GM11168 (cell line): Measurements from ENCODE around the gene MGAT5.
"Not testable (repeated sequence)": the region's sequence is repeated elsewhere in the genome, so short reads cannot be mapped to it uniquely, and the experiment has no call there.

Experiments
- in situ Hi-C: fragments of 300-500 bp; cut with MboI; formaldehyde crosslinking; loops from one replicate; pipeline ENCODE4 v1.12.0; 2022; ENCODE audit warnings: low sequenced_read_pairs; ENCODE audit not compliant: unreplicated experiment

The MGAT5 gene

DNA sequence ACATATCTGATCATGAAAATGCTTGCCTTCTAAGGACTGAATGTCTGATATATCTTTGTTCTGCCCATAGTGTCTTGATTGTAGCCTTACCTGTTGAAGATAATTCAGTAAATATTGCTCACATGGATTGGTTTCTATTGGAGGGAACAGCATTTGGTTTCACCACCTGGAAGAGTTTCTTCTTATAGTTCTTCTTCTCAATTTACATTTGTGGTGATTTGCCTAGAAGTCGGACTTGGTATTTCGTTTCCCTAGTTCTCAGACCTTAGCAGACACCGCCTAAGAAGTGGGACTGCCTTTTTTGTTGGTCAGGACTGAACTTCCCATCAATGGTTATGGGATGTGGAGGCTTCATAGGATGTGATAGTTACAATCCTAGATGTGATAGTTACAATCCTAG lies 20.2 kb downstream of the MGAT5 start:
- in situ Hi-C loops, result no loop called here

GRCh38 chr2:134275058-134275862 lies 21.4 kb downstream of the MGAT5 start:
- in situ Hi-C loops, result no loop called here

GRCh38 chr2:134276381-134277172 lies 22.7 kb downstream of the MGAT5 start:
- in situ Hi-C loops, result no loop called here

DNA sequence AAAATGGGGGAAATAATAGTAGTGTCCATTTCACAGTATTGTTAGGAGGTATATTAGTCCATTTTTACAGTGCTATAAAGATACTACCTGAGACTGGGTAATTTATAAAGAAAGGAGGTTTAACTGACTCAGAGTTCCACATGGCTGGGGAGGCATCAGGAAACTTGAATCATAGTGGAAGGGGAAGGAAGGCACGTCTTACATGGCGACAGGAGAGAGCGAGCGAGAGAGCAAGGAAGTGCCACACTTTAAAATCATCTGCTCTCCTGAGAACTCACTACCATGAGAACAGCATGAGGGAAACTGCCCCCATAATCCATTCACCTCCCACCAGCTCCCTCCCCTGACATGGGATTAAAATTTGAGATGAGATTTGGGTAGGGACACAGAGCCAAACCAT lies 23.4 kb downstream of the MGAT5 start:
- in situ Hi-C loops, result no loop called here

DNA sequence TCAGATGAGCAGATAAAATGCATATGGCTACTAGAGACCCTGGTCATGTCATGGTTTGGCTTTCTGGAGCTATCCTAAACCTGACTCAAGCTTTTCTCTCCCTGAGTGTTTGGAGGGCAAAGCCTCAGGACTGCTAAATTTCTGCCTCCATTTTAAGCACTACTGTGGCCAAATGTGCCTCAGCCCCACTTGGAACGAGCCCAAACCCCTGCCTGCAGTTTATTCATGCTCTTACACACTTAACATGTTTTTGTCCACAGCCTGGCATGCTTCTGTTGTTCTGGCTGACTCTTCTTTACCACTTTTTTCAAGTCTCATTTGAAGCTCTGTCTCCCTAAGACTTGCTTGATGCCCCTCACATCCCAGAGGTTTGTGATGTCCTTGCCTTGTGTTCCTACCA lies 24.7 kb downstream of the MGAT5 start:
- in situ Hi-C loops, result no loop called here

DNA sequence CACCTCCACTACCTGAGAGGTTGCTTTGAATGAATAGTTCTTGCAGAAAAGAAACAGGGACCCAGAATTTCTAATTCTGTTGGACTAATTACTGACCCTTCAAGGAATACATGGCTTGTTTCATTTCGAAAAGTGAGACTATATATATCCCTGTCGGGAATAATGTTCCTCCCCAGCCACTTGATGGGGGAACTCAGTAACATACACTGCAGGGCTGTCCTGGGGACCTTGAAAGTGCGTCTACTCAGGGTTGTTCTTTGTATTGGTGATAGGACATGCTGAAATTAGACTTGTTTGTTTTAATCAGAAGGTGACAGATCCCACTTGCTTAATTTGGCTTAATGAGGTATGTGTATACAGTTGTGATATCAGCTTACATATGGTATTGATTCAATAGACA lies 25.5 kb downstream of the MGAT5 start:
- in situ Hi-C loops, result no loop called here

DNA sequence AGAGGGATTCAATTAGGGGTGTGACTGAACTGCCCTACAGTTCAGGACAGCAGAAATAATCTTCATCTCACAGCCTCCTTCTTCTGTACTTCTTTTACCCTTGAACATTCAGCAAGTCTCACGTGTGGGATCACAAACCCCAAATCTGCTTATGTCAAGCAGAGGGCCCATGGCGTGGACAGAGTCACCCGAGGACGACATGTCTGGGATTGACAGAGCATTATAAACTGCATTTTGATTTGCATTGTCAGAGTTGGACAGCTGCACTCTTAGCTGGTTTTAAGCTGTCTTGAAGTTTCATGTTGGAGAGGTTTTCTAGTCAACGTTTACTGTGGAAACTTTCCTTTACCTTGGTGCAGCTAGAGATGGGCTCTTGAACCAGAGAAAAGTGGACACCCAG lies 26.4 kb downstream of the MGAT5 start:
- in situ Hi-C loops, result no loop called here

DNA sequence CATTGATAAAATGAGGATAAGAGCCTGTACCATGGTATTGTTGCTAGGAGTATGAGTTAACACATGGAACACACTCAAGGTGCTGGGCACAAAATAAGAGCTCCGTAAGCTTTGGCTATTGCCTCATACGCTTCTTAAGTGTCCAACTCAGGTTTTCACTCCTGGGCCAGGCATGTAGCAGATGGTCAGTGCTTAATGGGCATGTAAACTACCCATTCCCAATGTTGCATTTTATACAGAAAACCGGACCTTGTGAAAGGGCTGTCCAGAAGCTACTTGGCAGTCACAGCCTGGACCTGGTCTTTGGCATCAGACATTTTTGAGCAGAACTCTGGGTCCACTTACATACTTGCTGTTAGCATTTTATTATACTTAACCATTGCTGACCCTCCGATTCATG lies 26.9 kb downstream of the MGAT5 start:
- in situ Hi-C loops, result no loop called here

GRCh38 chr2:134281815-134282419 lies 28.0 kb downstream of the MGAT5 start:
- in situ Hi-C loops, result no loop called here

- in situ Hi-C loops, result no loop called here
Observed at GRCh38 chr2:134282629-134283400, 28.9 kb downstream of the MGAT5 start.

GRCh38 chr2:134283661-134284060 lies 29.8 kb downstream of the MGAT5 start:
- in situ Hi-C loops, result no loop called here

- in situ Hi-C loops, result no loop called here
Observed at GRCh38 chr2:134284119-134284670, 30.3 kb downstream of the MGAT5 start.

DNA sequence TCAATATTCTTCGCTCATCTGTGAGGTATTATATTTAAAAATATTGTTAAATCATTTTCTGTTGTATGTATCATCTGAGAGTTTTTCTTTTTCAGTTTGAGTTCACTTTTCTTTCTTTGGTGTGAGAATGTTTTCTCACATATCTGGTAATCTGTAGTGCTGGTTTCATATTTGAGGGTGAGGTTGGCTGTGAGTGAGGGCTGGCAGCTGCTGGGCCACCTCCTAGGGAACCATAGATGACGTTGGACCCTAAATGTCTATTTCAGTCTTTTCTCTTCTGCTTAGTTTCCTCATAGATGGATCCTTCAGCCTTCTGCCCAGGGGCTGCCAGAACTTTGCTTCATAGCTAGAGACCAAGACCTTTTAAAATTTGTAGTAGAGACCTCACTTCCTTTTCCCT lies 33.5 kb downstream of the MGAT5 start:
- in situ Hi-C loops, result no loop called here

- in situ Hi-C loops, result no loop called here
Observed at GRCh38 chr2:134288814-134289213, 34.9 kb downstream of the MGAT5 start.

DNA sequence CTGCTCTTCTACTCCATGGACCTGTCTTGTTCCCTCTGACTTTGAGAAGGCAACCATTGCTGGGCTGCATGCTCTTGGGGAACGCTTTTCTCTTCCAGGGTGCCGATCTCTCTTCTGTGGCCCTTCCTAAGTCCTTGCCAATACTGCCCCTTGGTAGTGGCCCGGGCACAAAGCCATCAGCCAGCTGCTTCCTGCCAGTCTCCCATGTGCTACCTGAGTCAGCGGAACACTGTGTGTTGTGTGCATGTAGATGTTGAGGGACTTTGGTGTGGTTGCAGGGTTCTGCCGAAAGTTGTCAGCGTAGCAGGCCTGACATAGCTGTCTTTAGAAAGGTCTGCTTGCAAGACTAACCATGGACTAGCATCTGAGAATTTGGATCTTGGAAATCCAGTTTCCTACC lies 35.4 kb downstream of the MGAT5 start:
- in situ Hi-C loops, result no loop called here

- in situ Hi-C loops, result no loop called here
Observed at GRCh38 chr2:134290358-134290757, 36.5 kb downstream of the MGAT5 start.

DNA sequence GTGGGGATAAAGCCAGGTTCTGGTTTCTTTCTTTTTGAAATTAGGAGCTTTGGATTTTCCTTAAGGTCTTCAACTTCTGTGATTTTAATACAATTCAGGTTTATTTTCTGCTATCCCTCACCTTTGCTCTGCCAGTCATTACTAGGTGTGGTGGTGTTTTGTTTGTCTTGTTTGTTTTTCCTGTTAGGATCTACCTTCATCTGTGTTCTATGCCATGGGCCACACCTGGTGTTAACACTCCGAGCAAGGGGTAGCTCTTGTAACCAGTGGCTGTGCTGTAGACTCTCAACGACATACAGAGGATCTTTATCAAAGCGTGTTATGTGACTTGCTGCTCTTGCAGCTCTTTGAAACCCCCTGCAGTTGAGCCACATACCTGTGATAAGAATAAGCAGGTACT lies 38.6 kb downstream of the MGAT5 start:
- in situ Hi-C loops, result no loop called here

DNA sequence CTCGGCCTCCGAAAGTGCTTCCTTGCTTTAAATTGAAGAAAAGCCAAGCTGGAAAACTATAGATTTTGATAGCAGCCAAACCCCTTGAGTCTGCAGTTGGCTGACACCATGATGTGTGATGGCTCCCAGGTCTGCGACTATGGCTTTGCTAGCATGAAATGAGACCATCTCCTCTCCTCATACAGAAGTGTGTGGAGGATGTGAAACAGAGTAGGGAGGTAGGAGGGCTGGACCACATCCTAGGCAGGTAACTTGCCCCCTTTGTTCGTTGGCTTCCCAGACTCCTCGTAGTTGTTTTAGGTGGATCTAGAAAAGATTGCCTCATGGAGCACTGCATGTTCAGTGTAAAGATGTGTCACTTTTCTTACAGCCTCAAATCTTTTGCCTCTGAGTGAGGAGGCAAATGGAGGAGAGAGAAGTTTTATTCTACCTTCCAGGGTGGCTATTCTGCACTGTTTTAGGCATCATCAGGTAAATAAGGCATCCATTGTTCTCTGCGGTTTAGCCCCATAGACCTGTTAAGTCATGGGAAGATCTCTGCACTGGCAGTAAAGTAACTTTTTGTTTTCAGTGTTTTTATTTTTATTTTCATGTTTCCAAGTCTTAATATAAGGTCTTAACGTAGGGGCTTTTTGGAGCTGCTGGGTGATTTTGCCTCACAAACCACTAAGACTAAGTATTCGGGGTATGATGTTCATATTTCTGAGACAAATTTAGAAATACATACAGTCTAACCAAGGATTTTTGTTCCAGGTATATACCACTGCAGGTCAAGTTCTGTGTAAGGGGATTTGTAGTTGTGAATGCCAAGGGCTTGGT lies 40.1 kb downstream of the MGAT5 start:
- in situ Hi-C loops, result no loop called here

DNA sequence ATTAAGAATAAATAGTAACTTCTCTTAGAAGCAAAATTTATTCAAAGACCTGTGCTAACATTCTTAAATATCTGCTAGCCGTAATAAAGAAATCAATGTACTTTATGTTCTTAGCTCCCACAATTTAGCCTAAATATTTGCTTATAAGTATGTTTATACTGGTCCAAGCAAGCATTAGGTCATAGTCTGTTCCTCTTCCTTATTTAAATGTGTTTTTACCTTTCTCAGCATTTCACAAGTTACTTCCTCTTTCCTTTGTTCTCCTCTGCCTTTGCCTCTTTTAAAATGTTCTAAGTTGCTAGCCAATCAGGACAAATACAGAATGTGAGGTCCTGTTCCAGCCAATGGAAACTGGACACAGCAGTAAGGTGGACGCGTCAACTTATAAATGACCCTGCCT lies 40.7 kb downstream of the MGAT5 start:
- in situ Hi-C loops, result not testable (repeated sequence)
